Stimulated activated CD4-positive, alpha-beta T cell treated with anti-CD3 and anti-CD28 coated beads, TNF-alpha, amount 100 ng/mL, for 24 hours (primary cell): ENCODE data around the gene KRT27.
"Not testable (repeated sequence)": the region's sequence is repeated elsewhere in the genome, so short reads cannot be mapped to it uniquely, and the experiment has no call there.

ENCODE experiments used
- DNase-seq, 3 experiments: peaks; one replicate each; pipeline ENCODE4 v3.0.0-alpha.2; 2020; ENCODE audit warnings: low read depth in 3 of 3

Gene KRT27

GRCh38 chr17:40782450-40782849 is at the start of gene KRT27:
Gene KRT27 (minus strand): TSS chr17:40782550. CDS start chr17:40782493, 57 bp downstream.
- DNase-seq, result no peak

- DNase-seq, result no peak
Measured at GRCh38 chr17:40830085-40830776, 47.9 kb upstream of the KRT27 start.

- no peak for DNase-seq
Measured at GRCh38 chr17:40828454-40829044, 46.2 kb upstream of the KRT27 start.

GRCh38 chr17:40827746-40828453 is 45.5 kb upstream of the KRT27 start:
- no peak for DNase-seq

- no peak for DNase-seq
Measured at GRCh38 chr17:40825599-40825998, 43.2 kb upstream of the KRT27 start.

GRCh38 chr17:40824015-40824832 is 41.9 kb upstream of the KRT27 start:
- no peak for DNase-seq

- no peak for DNase-seq
Measured at GRCh38 chr17:40822132-40822812, 39.9 kb upstream of the KRT27 start, which contains the start of gene KRT10. Gene KRT10 (minus strand): TSS chr17:40822614. CDS start chr17:40822585, 29 bp downstream.

GRCh38 chr17:40821536-40821935 is 39.2 kb upstream of the KRT27 start:
- DNase-seq, result no peak

- DNase-seq, result no peak
Measured at GRCh38 chr17:40820228-40820838, 38.0 kb upstream of the KRT27 start.

GRCh38 chr17:40819528-40820125 is 37.3 kb upstream of the KRT27 start:
- no peak for DNase-seq

GRCh38 chr17:40818733-40819527 is 36.6 kb upstream of the KRT27 start:
- peak; percentile 69 to 85 (median 73) for DNase-seq

GRCh38 chr17:40818343-40818732 is 36.0 kb upstream of the KRT27 start:
- no peak for DNase-seq

GRCh38 chr17:40817103-40817682 is 34.8 kb upstream of the KRT27 start:
- DNase-seq, result no peak

- no peak for DNase-seq
Measured at GRCh38 chr17:40816569-40816968, 34.2 kb upstream of the KRT27 start.

- DNase-seq, result no peak
Measured at GRCh38 chr17:40815381-40815780, 33.0 kb upstream of the KRT27 start.

- not testable (repeated sequence) for DNase-seq
Measured at GRCh38 chr17:40814657-40815056, 32.3 kb upstream of the KRT27 start.

GRCh38 chr17:40813804-40814203 is 31.5 kb upstream of the KRT27 start:
- no peak for DNase-seq

- no peak for DNase-seq
Measured at GRCh38 chr17:40812639-40813038, 30.3 kb upstream of the KRT27 start.

- no peak for DNase-seq
Measured at GRCh38 chr17:40810494-40810893, 28.1 kb upstream of the KRT27 start.
